Neuronal stem cell (in vitro differentiated cells): Measurements from ENCODE around the gene KCNH5.

Experiments used
- DNase-seq: peaks from one replicate; pipeline ENCODE4 v3.0.0-alpha.2; 2013; ENCODE audit warnings: low spot score
- H2AFZ ChIP-seq: one replicate; pipeline ENCODE4 v1.6.1; 2013; ENCODE audit warnings: mild to moderate bottlenecking, low read length, inconsistent platforms
- H2AK5ac ChIP-seq: 2 replicates; pipeline ENCODE4 v1.6.1; 2013; ENCODE audit warnings: low read depth, mild to moderate bottlenecking, inconsistent platforms, low read length, moderate library complexity, mixed read lengths
- H2BK120ac ChIP-seq: 2 replicates; pipeline ENCODE4 v1.6.1; 2013; ENCODE audit warnings: low read depth, mild to moderate bottlenecking, inconsistent platforms, low read length, moderate library complexity, mixed read lengths
- H2BK12ac ChIP-seq: one replicate; pipeline ENCODE4 v1.6.1; 2013; ENCODE audit warnings: low read length, inconsistent platforms
- H2BK15ac ChIP-seq: 2 replicates; pipeline ENCODE4 v1.6.1; 2013; ENCODE audit warnings: mild to moderate bottlenecking, low read length, inconsistent platforms, mixed read lengths
- H2BK5ac ChIP-seq: one replicate; pipeline ENCODE4 v1.6.1; 2013; ENCODE audit warnings: inconsistent platforms, mild to moderate bottlenecking, low read length, moderate library complexity
- H3K14ac ChIP-seq: one replicate; pipeline ENCODE4 v1.6.1; 2013; ENCODE audit warnings: low read length, inconsistent platforms
- H3K18ac ChIP-seq: 2 replicates; pipeline ENCODE4 v1.6.1; 2013; ENCODE audit warnings: low read length, inconsistent platforms
- H3K23ac ChIP-seq: 2 replicates; pipeline ENCODE4 v1.6.1; 2013; ENCODE audit warnings: low read depth, mild to moderate bottlenecking, mixed read lengths, low read length, inconsistent platforms; ENCODE audit not compliant: poor library complexity
- H3K27ac ChIP-seq: replicated peaks from 3 replicates; pipeline ENCODE4 v1.5.1; 2013; ENCODE audit warnings: low read length, inconsistent platforms
- H3K27me3 ChIP-seq, 3 experiments: 2 replicates each; pipeline ENCODE4 v1.6.1; 2013; ENCODE audit warnings: low read length in 3 of 3, mild to moderate bottlenecking in 2 of 3, inconsistent platforms in 1 of 3, low read depth in 1 of 3, mixed read lengths in 1 of 3, moderate library complexity in 1 of 3; ENCODE audit not compliant: control insufficient read depth in 3 of 3, insufficient read depth in 3 of 3
- H3K36me3 ChIP-seq, 2 donors: replicated peaks in 1 of 2; 2 replicates each; pipeline ENCODE4 v1.6.1; 2013; ENCODE audit warnings: low read length in 2 of 2; ENCODE audit not compliant: control insufficient read depth in 2 of 2, insufficient read depth in 2 of 2
- H3K4ac ChIP-seq: 2 replicates; pipeline ENCODE4 v1.6.1; 2013; ENCODE audit warnings: inconsistent platforms, mild to moderate bottlenecking, low read length, moderate library complexity
- H3K4me1 ChIP-seq, 2 donors: 1 replicate in 1 of 2; 2 replicates in 1 of 2; pipeline ENCODE4 v1.6.1; 2013; ENCODE audit warnings: low read length in 2 of 2, low read depth in 1 of 2; ENCODE audit not compliant: control insufficient read depth in 2 of 2, insufficient read depth in 1 of 2
- H3K4me2 ChIP-seq: one replicate; pipeline ENCODE4 v1.6.1; 2013; ENCODE audit warnings: mild to moderate bottlenecking, low read length, inconsistent platforms; ENCODE audit not compliant: insufficient read depth, poor library complexity, severe bottlenecking
- H3K4me3 ChIP-seq, 2 donors: 2 replicates each; pipeline ENCODE4 v1.5.1; 2013; ENCODE audit warnings: low read length in 2 of 2, mild to moderate bottlenecking in 2 of 2, inconsistent platforms in 1 of 2, moderate library complexity in 1 of 2
- H3K79me1 ChIP-seq: one replicate; pipeline ENCODE4 v1.6.1; 2013; ENCODE audit warnings: low read depth, mild to moderate bottlenecking, inconsistent platforms, low read length, moderate library complexity
- H3K9ac ChIP-seq: one replicate; pipeline ENCODE4 v1.6.1; 2013; ENCODE audit warnings: mild to moderate bottlenecking, low read depth, low read length, inconsistent platforms; ENCODE audit not compliant: poor library complexity
- H3K9me3 ChIP-seq, 2 donors: replicated peaks in 1 of 2; 2 replicates each; pipeline versions ENCODE3 to v1.6.1; 2013; ENCODE audit warnings: low read length in 2 of 2, mild to moderate bottlenecking in 2 of 2, inconsistent platforms in 1 of 2, low read depth in 1 of 2, mixed read lengths in 1 of 2, moderate library complexity in 1 of 2; ENCODE audit not compliant: control insufficient read depth in 2 of 2, insufficient read depth in 1 of 2
- H4K8ac ChIP-seq: one replicate; pipeline ENCODE4 v1.6.1; 2013; ENCODE audit warnings: low read depth, mild to moderate bottlenecking, inconsistent platforms, low read length, moderate library complexity
- H4K91ac ChIP-seq: one replicate; pipeline ENCODE4 v1.6.1; 2013; ENCODE audit warnings: low read length, low read depth, mild to moderate bottlenecking, inconsistent platforms; ENCODE audit not compliant: poor library complexity
- WGBS, 2 donors: extraction: QIAGEN DNeasy Blood & Tissue Kit; methylation state at CpG; one replicate each; pipeline ENCODE4 v1.1.7; 2013; ENCODE audit warnings: missing lambda C conversion rate in 2 of 2, mixed read lengths in 1 of 2; ENCODE audit not compliant: insufficient read length in 2 of 2, insufficient replicate concordance in 1 of 2; ENCODE audit errors: extremely low coverage in 2 of 2; 5-methylcytosine and 5-hydroxymethylcytosine counted together

The KCNH5 gene

DNA sequence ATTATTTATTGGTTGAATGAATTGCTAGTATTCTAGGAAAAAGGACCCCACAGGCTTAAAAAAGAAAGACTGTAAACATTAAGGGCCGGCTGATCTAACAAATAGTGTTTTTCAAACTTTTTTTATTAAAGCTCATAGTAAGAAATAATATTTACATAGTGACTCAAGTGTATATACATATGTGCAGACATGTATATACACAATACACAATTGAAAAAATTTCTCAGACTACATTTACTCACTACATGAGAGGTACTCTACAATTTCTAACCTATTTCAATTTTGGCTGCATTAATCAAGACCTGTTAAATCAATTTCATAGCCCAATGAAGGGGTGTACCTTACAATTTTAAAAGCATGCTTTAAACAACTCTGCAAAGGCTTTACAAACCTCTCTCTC, 17.5 kb downstream of the KCNH5 start:
- no peak overlapping the region for H3K4me3 ChIP-seq
- no peak overlapping the region for H2BK12ac ChIP-seq
- no peak overlapping the region for H2AK5ac ChIP-seq
- H3K9ac ChIP-seq: no peak overlapping the region
- no peaks in the 10 kb centered on the region for H3K27me3 ChIP-seq
- no peak overlapping the region for H3K14ac ChIP-seq
- no peak overlapping the region for H2BK120ac ChIP-seq
- no peak for DNase-seq
- H3K4me1 ChIP-seq: no peaks in the 10 kb centered on the region
- H2AFZ ChIP-seq: no peak overlapping the region
- no peak overlapping the region for H4K8ac ChIP-seq
- no peak overlapping the region for H3K18ac ChIP-seq
- H2BK5ac ChIP-seq: no peak overlapping the region
- no peaks in the 10 kb centered on the region for H3K79me1 ChIP-seq
- WGBS, 2 donors: no CpG with 5 or more reads among the region's 1 CpG
- no peak overlapping the region for H3K4me2 ChIP-seq
- H3K23ac ChIP-seq: no peak overlapping the region
- H3K9me3 ChIP-seq: no peaks in the 10 kb centered on the region
- H3K27ac ChIP-seq: no peak overlapping the region
- H3K36me3 ChIP-seq: no peaks in the 10 kb centered on the region
- H3K4ac ChIP-seq: no peak overlapping the region
- H4K91ac ChIP-seq: no peak overlapping the region
- no peak overlapping the region for H2BK15ac ChIP-seq

- Histone ChIP-seq H3K4ac (no peak overlapping the region), H4K8ac (no peak overlapping the region), H3K27ac (no peak overlapping the region), H3K18ac (no peak overlapping the region), H2BK15ac (no peak overlapping the region), H3K4me1 (no peaks in the 10 kb centered on the region), H4K91ac (no peak overlapping the region), H3K79me1 (no peaks in the 10 kb centered on the region), H2BK5ac (no peak overlapping the region), H3K36me3 (no peaks in the 10 kb centered on the region), H3K4me2 (no peak overlapping the region), H2BK120ac (no peak overlapping the region), H2AK5ac (no peak overlapping the region), H3K14ac (no peak overlapping the region), H3K23ac (no peak overlapping the region), H2BK12ac (no peak overlapping the region), H3K27me3 (no peaks in the 10 kb centered on the region), H3K9ac (no peak overlapping the region), H2AFZ (no peak overlapping the region), H3K4me3 (no peak overlapping the region), H3K9me3 (no peaks in the 10 kb centered on the region)
- no CpG with 5 or more reads among the region's 2 CpGs for WGBS, 2 donors
- no peak for DNase-seq
Observed at GRCh38 chr14:63026491-63026890, 18.8 kb downstream of the KCNH5 start.

DNA sequence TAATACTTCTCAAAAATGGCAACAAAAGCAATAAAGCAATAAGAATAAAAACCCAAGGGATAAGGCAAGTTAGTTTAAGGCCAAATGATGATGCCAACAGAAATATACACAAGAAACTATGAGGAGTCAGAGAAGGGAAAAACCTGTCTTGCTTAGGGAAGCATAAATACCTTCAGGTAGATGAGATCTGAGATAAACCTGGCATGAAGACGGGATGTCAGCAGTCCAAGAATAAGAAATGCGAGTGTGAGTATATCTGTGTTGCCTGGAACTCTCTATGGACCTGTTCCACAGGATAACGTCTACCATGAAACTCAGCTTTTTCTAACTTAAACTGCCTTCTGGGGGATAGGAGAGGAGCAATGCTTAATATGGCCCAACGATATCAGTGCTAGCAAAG, 30.6 kb downstream of the KCNH5 start:
- H3K4me2 ChIP-seq: no peak overlapping the region
- H3K27ac ChIP-seq: no peak overlapping the region
- H4K8ac ChIP-seq: no peak overlapping the region
- no peak overlapping the region for H3K9ac ChIP-seq
- no peak overlapping the region for H2AFZ ChIP-seq
- H2BK5ac ChIP-seq: no peak overlapping the region
- H2BK12ac ChIP-seq: no peak overlapping the region
- no CpG with 5 or more reads among the region's 4 CpGs for WGBS, 2 donors
- no peak overlapping the region for H3K14ac ChIP-seq
- H3K27me3 ChIP-seq: no peaks in the 10 kb centered on the region
- no peak overlapping the region for H2AK5ac ChIP-seq
- no peaks in the 10 kb centered on the region for H3K36me3 ChIP-seq
- no peak for DNase-seq
- H3K4me1 ChIP-seq: no peaks in the 10 kb centered on the region
- no peaks in the 10 kb centered on the region for H3K79me1 ChIP-seq
- H2BK15ac ChIP-seq: no peak overlapping the region
- H3K4me3 ChIP-seq: no peak overlapping the region
- H3K9me3 ChIP-seq: no peaks in the 10 kb centered on the region
- no peak overlapping the region for H4K91ac ChIP-seq
- no peak overlapping the region for H3K4ac ChIP-seq
- H2BK120ac ChIP-seq: no peak overlapping the region
- H3K18ac ChIP-seq: no peak overlapping the region
- no peak overlapping the region for H3K23ac ChIP-seq

GRCh38 chr14:63012171-63012570, 33.1 kb downstream of the KCNH5 start:
- Histone ChIP-seq H3K9me3 (no peaks in the 10 kb centered on the region), H3K4me1 (no peaks in the 10 kb centered on the region), H2BK15ac (no peak overlapping the region), H3K27me3 (no peaks in the 10 kb centered on the region), H4K8ac (no peak overlapping the region), H3K4me2 (no peak overlapping the region), H2BK120ac (no peak overlapping the region), H3K9ac (no peak overlapping the region), H2BK12ac (no peak overlapping the region), H3K18ac (no peak overlapping the region), H3K23ac (no peak overlapping the region), H3K27ac (no peak overlapping the region), H3K14ac (no peak overlapping the region), H2AK5ac (no peak overlapping the region), H3K4me3 (no peak overlapping the region), H4K91ac (no peak overlapping the region), H3K79me1 (no peaks in the 10 kb centered on the region), H2BK5ac (no peak overlapping the region), H3K36me3 (no peaks in the 10 kb centered on the region), H2AFZ (no peak overlapping the region), H3K4ac (no peak overlapping the region)
- DNase-seq: no peak
- WGBS, 2 donors: no CpG with 5 or more reads among the region's 3 CpGs
